ENCODE results near the gene EIF4H. TPM values are rescaled to one million over a fixed set of nuclear protein-coding genes. Genes with fewer than 3 reads are reported as not detected.

The EIF4H gene
- total RNA-seq, 1 donor = 295 TPM

GRCh38 chr7:74187915-74188675, 13.9 kb downstream of the EIF4H start:
- H3K4me2 ChIP-seq (ENCODE audit: insufficient read depth, low read length) = peak overlapping the region; percentile 32
- H3K27me3 ChIP-seq (ENCODE audit: insufficient read depth, low read length) = no peaks in the 10 kb centered on the region
- no peak for TF ChIP-seq CTCF (IDR thresholded peaks at IDR 0.05; ENCODE audit: extremely low read depth, low read depth, low read length)
- peaks cover 78% of the 10 kb centered on the region for H4K20me1 ChIP-seq (ENCODE audit: insufficient read depth, low read length)
- no peaks in the 10 kb centered on the region for H3K9me3 ChIP-seq (ENCODE audit: low read depth, low read length)
- peak overlapping the region; percentile 36 for H3K27ac ChIP-seq (ENCODE audit: low read depth, low read length)
- DNase-seq (ENCODE audit: insufficient read length, low spot score, missing footprints) = no peak
- peaks cover 55% of the 10 kb centered on the region for H3K36me3 ChIP-seq (ENCODE audit: insufficient read depth, low read length)
- peaks cover 29% of the 10 kb centered on the region for H3K4me1 ChIP-seq (ENCODE audit: insufficient read depth, low read length)
- no peak overlapping the region for H2AFZ ChIP-seq (ENCODE audit: low read length)
- H3K79me2 ChIP-seq (ENCODE audit: insufficient read depth, low read length) = peaks cover 96% of the 10 kb centered on the region
- no peak overlapping the region for H3K4me3 ChIP-seq (ENCODE audit: insufficient read depth, low read length)

DNA sequence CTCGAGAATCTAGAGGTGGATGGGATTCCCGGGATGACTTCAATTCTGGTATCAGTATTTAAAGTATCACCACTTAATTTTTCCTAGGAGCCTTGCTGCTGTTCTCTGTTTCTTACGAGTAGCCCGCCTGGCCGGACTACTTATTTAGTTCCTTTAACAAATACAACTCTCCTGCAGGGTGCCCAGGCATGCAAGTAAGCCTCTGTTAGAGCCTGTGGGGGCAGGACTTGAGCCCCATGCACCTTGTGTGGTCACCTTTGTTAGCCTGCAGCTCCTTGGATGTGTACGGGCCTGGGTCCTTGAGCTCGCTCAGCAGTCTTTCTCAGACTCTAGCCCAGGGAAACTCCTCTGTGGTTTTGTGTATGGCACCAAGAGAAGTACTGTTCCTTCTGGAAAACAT, 16.1 kb downstream of the EIF4H start:
- H2AFZ ChIP-seq (ENCODE audit: low read length) = no peak overlapping the region
- H3K27ac ChIP-seq (ENCODE audit: low read depth, low read length) = no peak overlapping the region
- H3K4me1 ChIP-seq (ENCODE audit: insufficient read depth, low read length) = peaks cover 25% of the 10 kb centered on the region
- no peak overlapping the region for H3K4me2 ChIP-seq (ENCODE audit: insufficient read depth, low read length)
- no peaks in the 10 kb centered on the region for H3K27me3 ChIP-seq (ENCODE audit: insufficient read depth, low read length)
- H3K9me3 ChIP-seq (ENCODE audit: low read depth, low read length) = no peaks in the 10 kb centered on the region
- TF ChIP-seq CTCF (IDR thresholded peaks at IDR 0.05; ENCODE audit: extremely low read depth, low read depth, low read length) = no peak
- peaks cover 74% of the 10 kb centered on the region for H3K36me3 ChIP-seq (ENCODE audit: insufficient read depth, low read length)
- no peak for DNase-seq (ENCODE audit: insufficient read length, low spot score, missing footprints)
- H3K79me2 ChIP-seq (ENCODE audit: insufficient read depth, low read length) = peaks cover 91% of the 10 kb centered on the region
- H4K20me1 ChIP-seq (ENCODE audit: insufficient read depth, low read length) = peaks cover 62% of the 10 kb centered on the region
- no peak overlapping the region for H3K4me3 ChIP-seq (ENCODE audit: insufficient read depth, low read length)

DNA sequence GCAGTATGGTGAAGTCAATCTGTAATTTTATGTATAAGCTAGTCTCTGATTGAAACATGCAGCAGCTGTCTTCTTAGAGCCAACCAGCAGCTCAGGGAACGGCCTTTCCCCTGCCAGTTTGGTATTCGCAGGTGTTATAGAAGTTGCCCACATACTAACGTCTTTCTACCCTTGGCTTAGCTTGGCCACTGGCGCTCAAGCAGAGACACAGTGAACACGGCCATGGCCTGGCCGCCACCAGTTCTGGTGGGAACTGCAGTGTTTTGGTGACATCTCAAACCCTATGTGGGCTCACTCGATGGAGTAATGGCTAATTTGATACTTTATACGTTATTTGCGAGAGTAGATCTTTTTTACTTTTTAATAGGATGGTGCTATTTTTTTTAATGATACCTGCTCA, 17.1 kb downstream of the EIF4H start:
- no peaks in the 10 kb centered on the region for H3K27me3 ChIP-seq (ENCODE audit: insufficient read depth, low read length)
- no peak for DNase-seq (ENCODE audit: insufficient read length, low spot score, missing footprints)
- H4K20me1 ChIP-seq (ENCODE audit: insufficient read depth, low read length) = peaks cover 54% of the 10 kb centered on the region
- H2AFZ ChIP-seq (ENCODE audit: low read length) = no peak overlapping the region
- H3K27ac ChIP-seq (ENCODE audit: low read depth, low read length) = no peak overlapping the region
- H3K79me2 ChIP-seq (ENCODE audit: insufficient read depth, low read length) = peaks cover 81% of the 10 kb centered on the region
- H3K4me3 ChIP-seq (ENCODE audit: insufficient read depth, low read length) = no peak overlapping the region
- peaks cover 19% of the 10 kb centered on the region for H3K4me1 ChIP-seq (ENCODE audit: insufficient read depth, low read length)
- no peak overlapping the region for H3K4me2 ChIP-seq (ENCODE audit: insufficient read depth, low read length)
- H3K9me3 ChIP-seq (ENCODE audit: low read depth, low read length) = no peaks in the 10 kb centered on the region
- no peak for TF ChIP-seq CTCF (IDR thresholded peaks at IDR 0.05; ENCODE audit: extremely low read depth, low read depth, low read length)
- H3K36me3 ChIP-seq (ENCODE audit: insufficient read depth, low read length) = peaks cover 74% of the 10 kb centered on the region

- peaks cover 79% of the 10 kb centered on the region for H3K36me3 ChIP-seq (ENCODE audit: insufficient read depth, low read length)
- peaks cover 37% of the 10 kb centered on the region for H4K20me1 ChIP-seq (ENCODE audit: insufficient read depth, low read length)
- peaks cover 9% of the 10 kb centered on the region for H3K4me1 ChIP-seq (ENCODE audit: insufficient read depth, low read length)
- DNase-seq (ENCODE audit: insufficient read length, low spot score, missing footprints) = no peak
- H3K4me3 ChIP-seq (ENCODE audit: insufficient read depth, low read length) = no peak overlapping the region
- H3K9me3 ChIP-seq (ENCODE audit: low read depth, low read length) = no peaks in the 10 kb centered on the region
- no peak overlapping the region for H3K4me2 ChIP-seq (ENCODE audit: insufficient read depth, low read length)
- no peaks in the 10 kb centered on the region for H3K27me3 ChIP-seq (ENCODE audit: insufficient read depth, low read length)
- no peak for TF ChIP-seq CTCF (IDR thresholded peaks at IDR 0.05; ENCODE audit: extremely low read depth, low read depth, low read length)
- H3K79me2 ChIP-seq (ENCODE audit: insufficient read depth, low read length) = peaks cover 63% of the 10 kb centered on the region
- H3K27ac ChIP-seq (ENCODE audit: low read depth, low read length) = no peak overlapping the region
- no peak overlapping the region for H2AFZ ChIP-seq (ENCODE audit: low read length)
These were observed 18.9 kb downstream of the EIF4H start for GRCh38 chr7:74193054-74193453.

Data from osteoblast (primary cell).